Stimulated activated memory B cell treated with anti-CD40 and anti-IgM and Interleukin-4, amounts not matched to agents 10 μg/mL and 1 μg/mL and 100 μg/mL, for 72 hours (primary cell): ENCODE results near the gene OTC.

ENCODE experiments used
- ATAC-seq: fragments of 150-1000 bp; cut with Tn5 transposase; 2 replicates; pipeline ENCODE4 v1.10.0; 2021
- H3K27ac Mint-ChIP-seq: one replicate; pipeline ENCODE4 v1.8.0; 2022; ENCODE audit warnings: mild to moderate bottlenecking, mixed read lengths
- H3K27me3 Mint-ChIP-seq: one replicate; pipeline ENCODE4 v1.8.0; 2022; ENCODE audit warnings: mixed read lengths
- H3K36me3 Mint-ChIP-seq: one replicate; pipeline ENCODE4 v1.8.0; 2022; ENCODE audit warnings: mixed read lengths
- H3K4me1 Mint-ChIP-seq: one replicate; pipeline ENCODE4 v1.8.0; 2022; ENCODE audit warnings: mixed read lengths
- H3K4me3 Mint-ChIP-seq: one replicate; pipeline ENCODE4 v1.8.0; 2022; ENCODE audit warnings: mild to moderate bottlenecking, moderate library complexity, mixed read lengths
- H3K9me3 Mint-ChIP-seq: one replicate; pipeline ENCODE4 v1.8.0; 2022; ENCODE audit warnings: mixed read lengths

OTC gene

GRCh38 chrX:38382663-38383062, 30.3 kb downstream of the OTC start:
- Mint-ChIP-seq H3K36me3 (no peaks in the 10 kb centered on the region), H3K4me3 (no peak overlapping the region), H3K27me3 (peaks cover 9% of the 10 kb centered on the region)

GRCh38 chrX:38400389-38400910, 48.0 kb downstream of the OTC start:
- H3K4me3 Mint-ChIP-seq, result no peak overlapping the region
- H3K36me3 Mint-ChIP-seq, result no peaks in the 10 kb centered on the region
- no peaks in the 10 kb centered on the region for H3K4me1 Mint-ChIP-seq
- no peaks in the 10 kb centered on the region for H3K9me3 Mint-ChIP-seq
- no peak for ATAC-seq
- H3K27me3 Mint-ChIP-seq, result no peaks in the 10 kb centered on the region
- no peak overlapping the region for H3K27ac Mint-ChIP-seq

More at GRCh38 chrX:38382663-38383062, 30.3 kb downstream of the OTC start:
- Mint-ChIP-seq H3K9me3 (peaks cover 3% of the 10 kb centered on the region), H3K4me1 (no peaks in the 10 kb centered on the region), H3K27ac (no peak overlapping the region)
- ATAC-seq, result no peak

- H3K9me3 Mint-ChIP-seq, result no peaks in the 10 kb centered on the region
- H3K27me3 Mint-ChIP-seq, result no peaks in the 10 kb centered on the region
- no peaks in the 10 kb centered on the region for H3K4me1 Mint-ChIP-seq
- no peak overlapping the region for H3K4me3 Mint-ChIP-seq
- H3K27ac Mint-ChIP-seq, result no peak overlapping the region
- no peaks in the 10 kb centered on the region for H3K36me3 Mint-ChIP-seq
- no peak for ATAC-seq
These were observed 49.7 kb downstream of the OTC start for GRCh38 chrX:38402118-38402517.

DNA sequence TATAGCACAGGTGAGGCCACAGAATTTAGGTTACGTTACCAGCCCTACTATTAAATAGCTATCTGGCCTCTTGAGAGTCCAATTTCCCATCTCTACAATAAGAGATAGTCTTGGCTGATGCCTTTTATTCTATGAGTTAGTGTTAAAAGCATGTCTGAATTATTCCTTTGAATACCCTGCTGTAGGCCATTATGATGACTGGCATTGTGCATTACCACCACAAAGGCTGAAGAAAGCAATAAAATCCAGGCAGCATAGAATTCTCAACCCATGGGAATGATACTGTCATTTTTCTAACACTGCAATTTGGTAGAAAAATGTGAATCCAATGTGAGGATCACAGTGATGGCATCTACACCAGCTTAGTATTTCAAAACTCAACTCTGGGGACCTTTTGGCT, 51.4 kb downstream of the OTC start:
- H3K9me3 Mint-ChIP-seq, result no peaks in the 10 kb centered on the region
- H3K27me3 Mint-ChIP-seq, result no peaks in the 10 kb centered on the region
- H3K4me3 Mint-ChIP-seq, result no peak overlapping the region
- no peak for ATAC-seq
- no peak overlapping the region for H3K27ac Mint-ChIP-seq
- H3K4me1 Mint-ChIP-seq, result no peaks in the 10 kb centered on the region
- no peaks in the 10 kb centered on the region for H3K36me3 Mint-ChIP-seq

DNA sequence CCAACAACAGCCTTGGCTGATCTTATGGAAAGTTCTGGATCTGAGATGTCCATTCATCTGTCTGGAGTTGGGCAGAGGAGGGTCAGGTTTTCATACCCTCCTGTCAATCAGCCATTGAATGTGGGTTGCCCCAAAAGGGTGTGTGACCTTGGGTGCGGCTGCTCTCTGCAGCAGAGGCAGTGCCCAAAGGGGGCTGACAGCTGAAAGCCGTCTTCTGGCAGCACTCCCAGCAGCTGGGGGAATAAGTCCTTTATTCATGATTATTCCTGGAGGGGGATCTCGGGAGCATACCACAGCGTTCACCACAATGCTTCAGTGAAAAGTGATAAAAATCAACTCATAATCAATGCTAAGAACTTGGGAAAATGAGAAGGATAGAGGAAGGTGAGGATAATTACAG, 54.7 kb downstream of the OTC start:
- H3K36me3 Mint-ChIP-seq, result no peaks in the 10 kb centered on the region
- no peaks in the 10 kb centered on the region for H3K27me3 Mint-ChIP-seq
- H3K4me1 Mint-ChIP-seq, result no peaks in the 10 kb centered on the region
- ATAC-seq, result no peak
- H3K9me3 Mint-ChIP-seq, result no peaks in the 10 kb centered on the region
- H3K27ac Mint-ChIP-seq, result no peak overlapping the region
- H3K4me3 Mint-ChIP-seq, result no peak overlapping the region

GRCh38 chrX:38409289-38409688, 56.9 kb downstream of the OTC start:
- ATAC-seq, result no peak
- no peaks in the 10 kb centered on the region for H3K36me3 Mint-ChIP-seq
- no peaks in the 10 kb centered on the region for H3K9me3 Mint-ChIP-seq
- H3K27ac Mint-ChIP-seq, result no peak overlapping the region
- no peak overlapping the region for H3K4me3 Mint-ChIP-seq
- H3K27me3 Mint-ChIP-seq, result no peaks in the 10 kb centered on the region
- H3K4me1 Mint-ChIP-seq, result no peaks in the 10 kb centered on the region

DNA sequence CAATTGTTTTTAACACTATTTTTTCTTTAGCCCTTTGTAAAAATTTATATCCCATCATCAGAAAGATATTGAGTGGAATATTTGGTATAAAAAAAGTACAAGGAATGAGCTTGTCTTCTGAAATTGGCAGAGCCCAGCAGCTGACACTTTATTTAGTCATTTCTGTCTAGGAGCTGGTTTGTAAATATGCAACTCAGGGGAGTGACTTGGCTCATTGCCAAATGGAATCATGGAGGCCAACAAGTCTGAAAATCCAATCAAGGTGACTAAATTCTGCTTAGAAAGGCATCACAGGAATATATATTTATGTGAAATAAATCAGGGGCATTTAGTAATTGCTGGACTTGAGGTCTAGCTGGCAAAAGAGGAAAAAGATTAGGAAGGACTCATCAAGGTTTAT, 74.4 kb downstream of the OTC start:
- no peak overlapping the region for H3K4me3 Mint-ChIP-seq
- no peak overlapping the region for H3K27ac Mint-ChIP-seq
- H3K4me1 Mint-ChIP-seq, result no peaks in the 10 kb centered on the region
- no peak for ATAC-seq
- H3K36me3 Mint-ChIP-seq, result no peaks in the 10 kb centered on the region
- H3K27me3 Mint-ChIP-seq, result no peaks in the 10 kb centered on the region
- H3K9me3 Mint-ChIP-seq, result no peaks in the 10 kb centered on the region

- no peak for ATAC-seq
- Mint-ChIP-seq H3K36me3 (no peaks in the 10 kb centered on the region), H3K9me3 (no peaks in the 10 kb centered on the region), H3K4me3 (no peak overlapping the region), H3K4me1 (no peaks in the 10 kb centered on the region), H3K27ac (no peak overlapping the region), H3K27me3 (peaks cover 8% of the 10 kb centered on the region)
These were observed 79.1 kb downstream of the OTC start for GRCh38 chrX:38431525-38431924.

DNA sequence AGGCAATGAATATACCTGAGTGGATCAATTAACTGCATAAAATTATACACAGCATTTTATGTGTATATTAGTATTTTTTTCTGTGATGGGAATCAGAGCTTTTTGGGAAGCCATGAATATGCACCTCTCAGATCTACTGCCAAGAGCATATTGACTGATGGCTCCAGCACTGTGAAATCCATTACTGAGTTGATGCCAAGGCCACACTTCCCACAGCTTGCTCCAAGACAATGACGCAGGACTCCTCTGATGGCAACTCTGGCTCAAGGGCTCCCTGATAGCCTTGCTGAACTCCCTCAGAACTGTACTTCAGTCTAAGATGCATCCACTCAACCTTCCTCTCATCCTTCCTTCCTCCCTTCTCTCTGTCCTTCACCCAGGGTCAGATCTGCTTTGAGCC, 82.7 kb downstream of the OTC start:
- Mint-ChIP-seq H3K4me1 (no peaks in the 10 kb centered on the region), H3K36me3 (no peaks in the 10 kb centered on the region), H3K9me3 (no peaks in the 10 kb centered on the region), H3K27me3 (peaks cover 8% of the 10 kb centered on the region), H3K27ac (no peak overlapping the region), H3K4me3 (no peak overlapping the region)
- no peak for ATAC-seq

DNA sequence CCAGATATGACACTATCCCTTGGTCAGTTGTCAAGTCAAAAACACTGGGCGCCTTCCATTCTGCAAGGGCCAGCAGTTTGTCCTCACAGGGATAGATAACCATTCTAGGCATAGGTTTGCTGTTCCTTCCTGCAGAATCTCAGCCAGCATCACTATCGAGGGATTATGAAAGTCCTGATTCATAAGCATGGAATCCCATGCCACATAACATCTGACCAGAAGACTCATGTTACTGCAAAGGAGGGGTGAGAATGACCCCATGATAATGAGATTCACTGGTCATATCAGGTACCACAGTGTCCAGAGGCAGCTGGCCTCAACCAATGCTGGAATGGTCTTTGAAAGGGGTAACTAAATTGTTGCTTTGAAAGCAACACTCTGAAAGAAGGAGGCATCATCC, 84.7 kb downstream of the OTC start:
- no peak for ATAC-seq
- H3K27me3 Mint-ChIP-seq, result peaks cover 8% of the 10 kb centered on the region
- H3K9me3 Mint-ChIP-seq, result no peaks in the 10 kb centered on the region
- H3K36me3 Mint-ChIP-seq, result no peaks in the 10 kb centered on the region
- H3K27ac Mint-ChIP-seq, result no peak overlapping the region
- no peaks in the 10 kb centered on the region for H3K4me1 Mint-ChIP-seq
- no peak overlapping the region for H3K4me3 Mint-ChIP-seq

GRCh38 chrX:38438321-38438720, 85.9 kb downstream of the OTC start:
- no peak for ATAC-seq
- H3K9me3 Mint-ChIP-seq, result no peaks in the 10 kb centered on the region
- H3K36me3 Mint-ChIP-seq, result no peaks in the 10 kb centered on the region
- no peak overlapping the region for H3K27ac Mint-ChIP-seq
- no peaks in the 10 kb centered on the region for H3K4me1 Mint-ChIP-seq
- peaks cover 8% of the 10 kb centered on the region for H3K27me3 Mint-ChIP-seq
- no peak overlapping the region for H3K4me3 Mint-ChIP-seq

DNA sequence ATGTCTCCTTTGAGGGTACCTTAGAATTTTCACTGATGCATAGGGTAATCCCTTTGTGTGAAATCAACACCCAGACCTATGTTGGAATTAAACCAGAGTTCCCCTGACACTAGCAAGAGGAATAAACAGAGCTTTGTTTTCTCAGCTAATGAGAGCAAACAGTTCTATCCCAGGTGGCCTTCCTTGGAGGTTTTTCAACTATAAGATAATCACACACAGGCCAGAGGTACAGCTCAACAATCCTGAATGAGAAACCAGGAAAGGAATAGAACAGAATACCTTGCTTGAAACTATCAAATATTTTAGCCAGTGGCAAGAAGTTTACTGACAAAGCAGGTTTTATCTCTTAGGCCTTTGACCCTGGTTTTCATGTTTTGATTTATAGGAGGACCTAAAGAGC, 100.2 kb downstream of the OTC start:
- no peaks in the 10 kb centered on the region for H3K27me3 Mint-ChIP-seq
- no peak overlapping the region for H3K27ac Mint-ChIP-seq
- peaks cover 3% of the 10 kb centered on the region for H3K9me3 Mint-ChIP-seq
- H3K4me1 Mint-ChIP-seq, result no peaks in the 10 kb centered on the region
- no peak for ATAC-seq
- H3K4me3 Mint-ChIP-seq, result no peak overlapping the region
- H3K36me3 Mint-ChIP-seq, result no peaks in the 10 kb centered on the region

DNA sequence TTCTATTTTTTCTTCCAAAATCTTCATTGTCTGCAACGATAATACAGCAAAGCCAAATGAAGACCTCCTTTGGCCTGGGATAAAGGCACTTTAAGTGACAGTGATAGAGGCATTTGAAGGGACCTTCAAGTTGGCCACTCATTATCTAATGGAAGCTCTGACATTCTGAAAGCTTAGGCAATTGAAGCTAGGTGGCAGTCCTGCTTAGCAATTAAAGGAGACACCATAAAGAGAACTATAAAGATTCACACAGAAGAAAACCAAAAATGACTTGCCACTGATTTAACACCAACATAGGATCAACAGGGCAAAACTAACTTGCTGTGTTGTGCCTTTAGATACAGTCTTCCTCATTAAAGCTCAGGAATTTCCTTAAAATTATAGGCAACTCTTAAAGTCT, 105.7 kb downstream of the OTC start:
- H3K27ac Mint-ChIP-seq, result no peak overlapping the region
- peaks cover 7% of the 10 kb centered on the region for H3K27me3 Mint-ChIP-seq
- peaks cover 3% of the 10 kb centered on the region for H3K9me3 Mint-ChIP-seq
- no peak overlapping the region for H3K4me3 Mint-ChIP-seq
- H3K36me3 Mint-ChIP-seq, result no peaks in the 10 kb centered on the region
- no peaks in the 10 kb centered on the region for H3K4me1 Mint-ChIP-seq
- ATAC-seq, result no peak

DNA sequence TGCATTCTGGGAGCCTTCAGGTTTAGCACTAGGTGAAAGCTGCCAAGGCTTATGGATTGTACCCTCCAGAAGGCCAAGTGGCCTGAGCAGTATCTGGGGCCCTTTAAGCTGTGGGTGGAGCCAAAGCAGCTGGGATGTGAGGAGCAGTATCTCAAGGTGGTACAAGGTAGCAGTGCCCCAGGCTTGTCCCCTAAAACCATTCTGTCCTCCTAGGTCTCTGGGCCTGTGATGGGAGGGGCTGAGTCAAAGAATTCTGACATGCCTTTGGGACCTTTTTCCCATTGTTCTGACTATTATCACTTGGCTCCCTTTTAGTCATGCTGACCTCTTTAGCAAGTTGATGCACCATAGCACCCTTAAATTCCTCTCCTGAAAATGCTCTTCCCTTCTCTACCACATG, 109.9 kb downstream of the OTC start:
- Mint-ChIP-seq H3K27me3 (peaks cover 24% of the 10 kb centered on the region), H3K9me3 (no peaks in the 10 kb centered on the region), H3K27ac (no peak overlapping the region), H3K4me3 (no peak overlapping the region), H3K36me3 (no peaks in the 10 kb centered on the region), H3K4me1 (no peaks in the 10 kb centered on the region)
- ATAC-seq, result no peak

DNA sequence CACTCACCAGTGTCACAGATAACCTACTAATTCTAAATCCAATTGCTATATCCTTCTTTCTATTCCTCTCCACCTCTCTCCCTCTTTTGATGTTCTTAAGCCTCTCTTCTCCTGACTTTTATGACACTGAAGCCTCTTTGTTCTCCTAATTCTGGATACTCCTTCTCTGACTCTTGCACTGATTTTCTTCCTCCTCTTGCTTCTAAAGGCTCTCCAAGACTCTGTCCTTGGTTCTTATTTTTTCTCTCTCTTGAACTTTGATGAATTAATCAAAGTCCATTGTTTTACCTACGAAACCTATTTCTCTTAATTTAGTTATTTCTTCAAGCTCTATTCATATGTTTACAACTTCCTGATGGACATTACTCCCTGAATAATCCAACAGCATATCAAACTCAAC, 113.3 kb downstream of the OTC start:
- Mint-ChIP-seq H3K27me3 (peaks cover 17% of the 10 kb centered on the region), H3K36me3 (no peaks in the 10 kb centered on the region), H3K4me1 (no peaks in the 10 kb centered on the region), H3K9me3 (no peaks in the 10 kb centered on the region), H3K4me3 (no peak overlapping the region), H3K27ac (no peak overlapping the region)
- ATAC-seq, result no peak

DNA sequence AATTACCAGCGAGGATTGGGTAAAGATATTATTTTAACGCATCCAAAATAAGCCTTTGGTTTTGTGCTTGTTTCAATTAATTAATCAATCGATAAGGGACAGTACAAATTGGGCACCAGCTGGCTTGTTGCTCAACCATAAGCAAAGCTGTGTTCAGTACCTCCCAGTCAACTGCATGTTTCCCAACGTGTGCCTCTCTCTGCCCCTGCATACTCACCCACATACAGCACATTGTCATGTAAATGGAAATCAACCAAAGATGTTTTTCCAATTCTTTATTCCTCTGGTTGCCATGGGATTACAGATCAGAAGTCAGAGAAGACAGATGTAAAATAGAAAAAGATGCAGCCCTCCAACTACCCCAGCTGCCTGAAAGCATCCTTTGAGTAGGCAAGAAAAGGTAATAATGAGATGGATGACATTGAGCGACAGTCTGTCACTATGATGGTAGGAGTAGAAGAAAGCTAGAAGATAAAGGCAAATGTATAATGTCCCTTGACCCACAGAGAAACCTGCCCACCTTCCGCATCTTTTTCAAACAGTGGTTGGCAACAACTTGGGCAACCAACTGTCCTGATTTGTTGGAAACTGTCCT, 116.3 kb downstream of the OTC start:
- Mint-ChIP-seq H3K27me3 (peaks cover 17% of the 10 kb centered on the region), H3K4me1 (no peaks in the 10 kb centered on the region), H3K4me3 (no peak overlapping the region), H3K27ac (no peak overlapping the region), H3K36me3 (no peaks in the 10 kb centered on the region), H3K9me3 (no peaks in the 10 kb centered on the region)
- no peak for ATAC-seq
